Amniotic stem cell (primary cell): ENCODE results near the gene COPS8.
A peak's percentile ranks its signal among the peaks of the same experiment; 100 is the strongest.

Experiments used
- DNase-seq: peaks from one replicate; lab custom pipeline; 2025; lab: John Stamatoyannopoulos, UW

The COPS8 gene

DNA sequence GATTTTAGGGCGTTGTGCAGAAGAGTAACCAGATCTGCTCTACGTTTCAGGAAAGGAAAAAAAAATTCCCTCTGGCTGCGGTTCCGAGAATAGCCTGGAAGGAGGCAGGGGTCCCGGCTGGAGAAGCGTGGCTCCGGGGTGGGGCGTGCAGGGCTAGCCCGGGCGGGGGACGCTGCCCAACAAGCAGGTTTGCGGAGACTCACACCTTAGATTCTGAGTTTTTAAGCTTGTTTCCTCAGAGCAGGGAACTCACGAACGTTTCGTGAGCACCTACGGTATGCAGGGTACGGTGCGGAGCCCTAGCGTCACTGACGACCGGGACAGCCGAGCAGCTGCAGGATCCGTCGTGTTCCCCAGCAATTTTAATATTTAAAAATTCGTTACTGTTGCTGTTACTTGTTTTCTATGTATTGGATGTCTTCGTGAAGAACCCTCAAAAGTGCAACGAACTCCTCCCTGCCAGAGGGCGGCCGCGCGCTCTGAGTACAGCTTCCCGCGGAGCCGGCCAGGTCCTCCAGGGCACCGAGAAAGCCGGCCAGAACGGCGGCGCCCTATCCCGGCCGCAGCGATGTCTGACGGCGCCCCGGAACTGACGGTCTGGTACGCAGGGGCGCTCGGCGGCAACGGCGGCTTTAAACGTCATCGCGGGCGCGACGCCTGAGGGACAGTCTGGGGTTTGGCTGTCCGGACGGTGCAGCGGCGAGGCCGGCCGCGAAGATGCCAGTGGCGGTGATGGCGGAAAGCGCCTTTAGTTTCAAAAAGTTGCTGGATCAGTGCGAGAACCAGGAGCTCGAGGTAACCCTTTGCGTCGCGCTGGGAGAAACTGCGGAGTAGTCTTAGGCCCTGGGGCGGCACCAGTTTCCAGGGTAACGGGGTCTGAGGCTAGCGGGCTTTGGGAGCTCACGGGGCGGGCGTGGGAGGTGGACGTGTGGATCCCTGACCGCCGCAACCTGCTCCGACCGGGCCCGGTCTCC is at the start of gene COPS8:
Gene COPS8 (plus strand): TSS at position 642 of the 974 bp plus-strand sequence. CDS start 76 bp downstream, at position 718.
- DNase-seq, result peak; percentile 90

DNA sequence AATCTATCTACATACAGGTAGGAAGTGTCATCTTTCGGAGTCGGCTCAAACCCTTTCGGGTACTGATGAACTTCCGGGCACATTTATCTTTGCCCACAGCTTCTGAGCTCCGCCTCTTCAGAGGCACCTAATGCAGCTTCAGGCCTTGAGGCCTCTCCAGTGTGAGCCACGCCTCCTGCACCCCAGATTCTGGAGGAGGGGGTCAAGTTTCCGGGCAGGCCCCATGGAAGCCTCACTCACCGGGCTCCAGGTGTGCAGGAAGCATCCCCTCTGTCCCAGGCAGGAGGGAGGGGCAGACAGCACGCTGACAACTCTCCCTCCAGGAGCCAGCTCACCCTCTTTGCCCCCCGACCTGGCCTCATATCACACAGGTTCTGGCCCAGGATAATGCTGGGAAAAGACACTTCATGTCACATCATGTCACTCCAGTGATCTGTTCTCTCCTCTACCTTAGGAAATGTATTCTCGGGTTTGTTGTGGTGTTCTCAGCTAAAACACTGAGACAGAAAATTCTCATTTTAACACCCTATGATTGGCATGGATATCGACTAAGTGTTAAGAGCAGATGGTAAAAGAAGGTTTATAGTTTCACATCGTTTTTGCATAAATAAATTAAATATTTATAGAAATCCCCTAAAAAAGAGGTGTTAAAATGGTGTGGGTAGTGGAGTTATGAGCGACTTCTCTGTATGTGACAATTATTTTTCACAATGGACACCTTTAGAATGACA is 46.2 kb upstream of the COPS8 start:
- no peak for DNase-seq

DNA sequence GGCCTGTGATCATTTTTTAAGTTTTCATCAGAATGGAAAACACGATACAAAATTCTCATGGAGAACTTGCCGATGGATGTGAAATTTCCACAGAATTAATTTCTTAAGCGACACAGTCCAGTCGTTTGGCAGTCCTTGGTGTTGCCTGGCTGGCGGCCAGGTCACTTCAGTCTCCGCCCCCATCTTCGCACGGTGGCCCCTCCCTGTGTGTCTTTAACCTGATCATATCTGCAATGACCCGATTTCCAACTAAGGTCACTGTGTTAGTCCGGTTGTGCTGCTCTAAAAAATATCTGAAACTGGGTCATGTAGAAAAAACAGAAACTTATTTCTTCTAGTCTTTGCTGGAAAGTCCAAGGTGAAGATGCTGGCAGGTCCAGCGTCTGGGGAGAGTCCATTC is 44.5 kb upstream of the COPS8 start:
- DNase-seq, result no peak

DNA sequence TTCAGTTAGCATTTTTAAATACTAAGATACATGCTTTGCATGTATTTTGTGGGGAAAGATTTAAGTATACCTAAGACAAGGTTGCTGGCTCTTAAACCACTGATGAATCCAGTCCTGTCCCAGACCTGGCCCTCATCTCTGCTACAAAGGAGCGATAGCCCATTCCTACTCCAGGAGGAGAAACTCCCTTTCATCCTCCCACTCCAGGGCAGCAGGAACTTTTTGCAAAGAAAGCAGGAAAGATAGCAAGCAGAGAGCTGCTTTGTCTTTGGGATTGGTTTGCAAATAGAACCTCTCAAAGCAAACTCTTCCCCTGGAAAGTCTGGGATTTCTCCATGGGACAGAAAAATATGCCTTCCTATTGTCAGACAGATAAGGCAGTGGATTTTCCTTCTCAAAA is 43.6 kb upstream of the COPS8 start:
- DNase-seq, result no peak

DNA sequence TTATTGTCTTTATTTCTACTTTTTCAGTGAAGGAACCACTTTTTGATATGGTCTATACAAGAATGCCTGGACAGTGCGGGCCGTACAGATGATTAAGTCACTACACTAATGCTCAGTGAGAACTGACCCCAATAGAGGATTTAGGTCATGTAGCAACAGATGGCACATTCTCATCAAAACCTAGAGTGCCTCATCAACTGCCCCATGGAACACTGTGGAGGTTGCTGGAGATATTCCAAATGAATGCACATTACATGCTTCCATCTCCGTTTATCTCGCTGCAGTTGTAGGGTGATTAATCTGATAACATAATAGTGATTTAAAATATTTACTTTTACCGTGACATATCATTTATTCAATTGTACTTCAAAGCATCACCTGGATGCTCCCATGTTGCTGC is 41.8 kb upstream of the COPS8 start:
- DNase-seq, result no peak

DNA sequence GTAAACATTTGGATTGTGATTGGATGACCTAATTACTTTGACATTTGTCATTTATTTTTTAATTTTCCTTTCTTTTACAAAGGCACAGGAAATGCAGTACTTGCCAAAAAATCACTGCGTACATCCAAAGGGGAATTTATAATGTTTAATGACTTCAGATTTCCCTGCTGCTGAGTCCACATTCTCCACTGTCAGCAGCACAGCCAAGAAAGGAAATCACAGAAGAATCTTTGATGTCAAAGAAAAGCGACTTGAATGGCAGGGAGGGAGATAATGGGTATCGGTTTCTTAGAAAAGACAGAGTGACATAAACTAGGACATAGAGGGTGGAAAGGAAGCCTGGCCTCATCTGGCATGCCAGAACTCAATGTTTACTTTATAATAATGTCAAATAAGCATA is 41.4 kb upstream of the COPS8 start:
- no peak for DNase-seq

DNA sequence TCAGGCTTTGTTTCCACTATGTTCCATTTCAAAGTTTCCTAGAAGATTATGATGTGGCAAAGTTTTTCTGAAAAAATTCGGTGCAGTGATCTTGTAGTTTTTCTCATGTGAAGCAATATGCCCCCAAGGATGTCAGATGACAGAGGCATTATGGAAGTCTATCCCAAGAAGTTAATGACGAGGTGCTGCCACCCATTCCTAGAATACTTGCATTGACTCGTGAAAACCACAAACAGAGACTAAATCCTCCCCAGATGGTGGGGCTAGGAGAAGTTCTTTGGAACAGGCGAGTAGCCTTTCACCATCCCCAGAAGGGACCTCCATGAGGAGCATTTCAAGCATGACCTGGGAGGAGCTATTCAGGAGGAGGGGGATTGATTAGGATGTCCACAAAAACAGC is 40.2 kb upstream of the COPS8 start:
- DNase-seq, result peak; percentile 52

DNA sequence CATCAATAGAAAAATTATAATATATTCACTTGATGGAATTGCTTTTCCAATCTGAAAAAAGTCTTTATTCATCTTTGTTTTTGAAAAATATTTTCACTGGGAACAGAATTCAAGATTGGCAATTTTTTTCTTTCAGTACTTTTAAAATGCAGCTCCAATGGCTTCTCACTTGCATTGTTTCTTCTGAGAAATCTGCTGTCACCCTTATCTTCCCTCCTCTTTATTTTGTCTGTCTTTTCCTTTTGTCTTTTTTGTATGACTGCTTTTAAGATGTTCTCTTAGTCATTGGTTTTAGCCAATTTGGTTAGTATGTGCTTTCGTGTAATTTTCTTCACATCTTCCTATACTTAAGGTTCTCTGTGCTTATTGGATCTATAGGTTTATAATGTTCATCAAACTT is 37.1 kb upstream of the COPS8 start:
- no peak for DNase-seq

DNA sequence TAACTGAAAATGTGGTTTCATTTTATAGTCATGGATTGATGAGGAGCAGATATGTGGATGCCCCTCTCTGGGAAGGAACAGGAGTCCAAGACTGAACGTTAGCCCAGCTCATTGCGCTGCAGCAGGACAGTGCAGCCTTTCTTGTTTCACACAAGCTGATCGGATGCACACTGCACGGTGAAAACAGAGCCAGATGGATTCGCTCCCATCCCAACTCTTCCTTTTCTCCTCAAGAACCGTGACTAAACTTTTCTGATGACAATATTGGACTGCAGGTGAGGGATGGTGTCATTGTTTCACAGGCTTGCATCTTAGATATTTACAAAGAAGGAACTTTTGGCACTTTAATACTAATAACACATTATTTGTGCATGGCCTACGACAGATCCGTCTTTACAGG is 33.8 kb upstream of the COPS8 start:
- no peak for DNase-seq

DNA sequence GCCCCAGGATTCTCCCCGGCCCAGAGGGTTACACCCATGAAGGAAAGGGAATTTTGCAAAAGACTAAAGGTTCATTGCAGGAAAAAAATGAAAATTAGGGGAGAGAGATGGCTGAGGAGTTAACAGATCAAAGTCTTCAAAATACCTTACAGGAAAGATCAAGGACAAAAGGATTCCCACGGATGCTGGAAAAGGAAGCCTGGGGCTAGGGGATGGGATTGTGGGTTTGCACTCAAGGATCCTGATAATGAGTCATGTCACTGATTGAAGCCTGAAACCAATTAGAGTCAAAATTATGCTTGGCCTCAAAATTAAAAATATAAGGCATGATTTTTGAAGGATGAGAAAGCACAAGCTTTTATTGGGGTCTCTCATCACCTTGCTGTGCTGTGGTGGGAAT is 32.6 kb upstream of the COPS8 start:
- no peak for DNase-seq

DNA sequence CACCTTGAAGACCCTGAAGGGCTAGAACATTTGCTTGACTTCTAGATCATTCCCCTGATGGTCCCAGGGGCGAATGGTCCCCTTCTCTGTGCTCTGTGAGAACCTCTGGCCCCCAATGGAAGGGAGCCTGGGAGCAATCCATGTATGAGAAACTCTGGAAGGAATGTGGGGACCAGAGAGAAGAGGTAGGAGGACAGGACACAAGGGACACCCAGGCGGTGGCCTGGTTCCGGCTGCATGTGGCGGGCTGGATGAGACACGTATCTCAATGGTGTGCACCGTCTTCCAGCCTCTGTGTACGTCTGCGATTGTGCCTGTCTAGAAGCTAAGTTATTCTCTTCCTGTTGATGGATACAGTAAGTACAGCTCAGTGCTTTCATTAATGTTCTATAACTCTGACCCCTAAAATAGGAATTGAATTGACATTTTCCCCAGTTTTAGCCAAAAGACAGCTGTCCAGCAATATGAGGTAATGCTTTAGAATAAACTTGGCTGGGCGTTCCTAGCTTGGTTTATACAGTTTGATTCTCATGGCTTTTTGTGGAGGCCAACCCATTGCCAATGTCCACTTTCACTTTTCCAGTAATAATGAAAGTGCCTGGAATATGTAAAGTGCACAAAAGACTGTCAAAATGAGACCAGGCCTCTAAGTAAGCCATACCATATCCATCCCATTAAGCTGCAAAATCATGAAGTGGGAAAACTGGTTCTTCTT is 30.1 kb upstream of the COPS8 start:
- DNase-seq, result no peak

DNA sequence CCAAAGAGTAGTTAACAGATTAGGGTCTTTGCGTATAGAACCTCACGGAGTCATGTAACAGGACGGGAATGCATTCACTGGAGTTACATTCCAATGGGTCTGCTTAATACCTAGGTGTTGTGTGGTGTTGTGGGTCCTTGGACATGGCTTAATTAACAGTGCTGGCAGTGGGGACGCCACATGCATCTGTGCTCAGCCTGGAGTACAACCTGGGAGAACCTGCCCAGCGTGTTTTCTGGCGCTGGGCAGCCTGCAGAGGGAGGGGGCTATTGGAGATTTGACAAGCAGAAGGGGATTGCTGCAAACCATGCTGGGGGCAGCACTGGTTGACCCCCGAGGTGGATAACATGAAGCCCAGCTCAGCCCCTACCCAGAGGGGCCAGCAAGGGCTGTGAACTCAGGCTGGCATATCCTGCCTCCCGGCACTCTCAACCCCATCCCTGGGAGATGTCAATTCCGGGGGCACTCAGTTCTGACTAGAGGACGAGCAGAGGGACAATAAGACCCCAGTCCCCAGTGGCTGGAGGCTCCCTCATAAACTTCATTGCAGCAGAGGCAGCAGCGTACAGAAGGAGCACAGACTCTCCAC is 29.3 kb upstream of the COPS8 start:
- DNase-seq, result no peak

DNA sequence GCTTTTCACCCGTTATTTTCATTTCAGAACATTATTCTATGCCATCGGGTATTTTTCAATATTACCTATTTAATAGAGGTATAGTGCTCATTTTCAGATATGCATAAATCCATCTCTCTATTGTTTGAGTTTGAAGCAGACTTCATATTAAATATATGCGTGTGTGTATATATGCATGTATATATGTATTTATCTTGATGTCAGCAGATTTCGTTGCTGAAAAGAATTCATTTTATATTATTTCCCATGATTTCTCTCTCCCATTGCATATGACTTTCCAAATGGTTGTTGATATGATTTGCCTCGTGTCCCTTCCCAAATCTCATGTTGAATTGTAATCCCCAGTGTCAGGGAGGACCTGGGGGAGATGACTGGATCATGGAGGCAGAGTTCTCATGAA is 28.6 kb upstream of the COPS8 start:
- DNase-seq, result no peak

DNA sequence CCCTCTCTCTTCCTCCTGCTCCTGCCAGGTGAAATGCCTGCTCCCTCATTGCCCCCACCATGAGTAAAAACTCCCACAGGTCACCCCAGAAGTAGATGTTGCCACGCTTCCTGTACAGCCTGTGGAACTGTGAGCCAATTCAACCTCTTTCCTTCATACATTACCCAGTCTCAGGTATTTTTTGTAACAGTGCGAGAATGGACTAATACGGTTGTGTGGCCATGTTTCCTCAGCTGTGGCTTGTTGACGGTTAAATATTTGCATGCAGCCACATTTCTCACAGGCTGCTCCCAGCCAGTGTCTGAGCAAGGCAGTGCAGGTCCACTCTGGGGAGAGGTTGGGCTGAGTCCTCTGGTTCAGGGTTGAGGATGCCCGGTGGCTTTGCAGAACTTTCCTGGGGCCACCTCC is 27.8 kb upstream of the COPS8 start:
- DNase-seq, result no peak

DNA sequence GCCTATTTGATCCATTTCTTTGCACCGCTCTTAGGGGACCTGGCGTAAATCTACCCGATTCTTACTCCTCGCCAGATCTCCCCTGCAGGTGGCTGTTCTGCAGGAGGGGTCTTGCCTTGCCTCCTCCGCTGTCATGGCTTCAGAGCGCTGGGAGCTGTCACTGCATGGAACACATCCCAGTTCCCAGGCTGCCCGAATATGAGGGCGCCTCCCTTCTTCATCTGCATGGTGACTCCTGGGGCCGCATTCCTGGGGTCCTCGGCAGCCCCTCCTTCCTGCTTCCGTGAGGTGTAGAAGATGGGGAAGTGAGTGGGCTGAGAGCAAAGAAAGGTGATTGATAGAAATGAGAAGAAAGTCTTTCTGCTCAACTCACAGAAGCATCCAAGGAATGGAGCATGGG is 27.3 kb upstream of the COPS8 start:
- no peak for DNase-seq

DNA sequence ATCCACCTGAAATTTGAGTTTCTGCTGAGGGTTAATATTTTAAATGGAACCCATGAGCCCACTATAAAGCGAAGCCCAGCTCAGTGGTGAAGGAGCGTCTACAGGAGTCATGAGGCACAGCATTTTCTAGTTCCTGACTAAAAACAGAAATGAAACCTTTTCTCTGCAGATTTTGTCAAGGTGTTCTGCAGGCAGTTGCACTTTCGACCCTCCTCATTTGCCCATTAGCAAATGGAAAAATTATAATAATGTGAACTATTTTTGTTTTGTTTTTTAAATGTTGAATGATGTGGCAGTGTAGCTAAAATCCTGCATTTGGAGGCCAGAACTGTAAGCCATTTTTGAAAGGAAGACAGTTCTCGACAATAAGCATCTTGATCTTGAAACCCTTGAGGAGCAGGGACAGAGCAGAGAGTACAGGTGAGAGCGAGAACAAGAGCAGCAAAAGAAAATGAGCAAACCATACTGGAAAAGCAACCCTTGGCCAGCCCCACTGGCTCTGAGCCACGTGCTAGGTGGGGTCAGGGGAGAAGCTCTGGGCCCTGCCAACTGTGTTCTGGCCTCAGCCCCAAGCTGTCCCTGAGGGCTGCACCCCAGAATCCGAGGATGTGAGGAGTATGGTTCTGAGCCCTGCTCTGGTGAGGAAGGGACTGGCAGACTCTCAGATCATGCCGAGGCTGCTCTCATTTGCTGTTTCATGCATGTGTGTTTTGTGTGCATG is 26.4 kb upstream of the COPS8 start:
- DNase-seq, result no peak

DNA sequence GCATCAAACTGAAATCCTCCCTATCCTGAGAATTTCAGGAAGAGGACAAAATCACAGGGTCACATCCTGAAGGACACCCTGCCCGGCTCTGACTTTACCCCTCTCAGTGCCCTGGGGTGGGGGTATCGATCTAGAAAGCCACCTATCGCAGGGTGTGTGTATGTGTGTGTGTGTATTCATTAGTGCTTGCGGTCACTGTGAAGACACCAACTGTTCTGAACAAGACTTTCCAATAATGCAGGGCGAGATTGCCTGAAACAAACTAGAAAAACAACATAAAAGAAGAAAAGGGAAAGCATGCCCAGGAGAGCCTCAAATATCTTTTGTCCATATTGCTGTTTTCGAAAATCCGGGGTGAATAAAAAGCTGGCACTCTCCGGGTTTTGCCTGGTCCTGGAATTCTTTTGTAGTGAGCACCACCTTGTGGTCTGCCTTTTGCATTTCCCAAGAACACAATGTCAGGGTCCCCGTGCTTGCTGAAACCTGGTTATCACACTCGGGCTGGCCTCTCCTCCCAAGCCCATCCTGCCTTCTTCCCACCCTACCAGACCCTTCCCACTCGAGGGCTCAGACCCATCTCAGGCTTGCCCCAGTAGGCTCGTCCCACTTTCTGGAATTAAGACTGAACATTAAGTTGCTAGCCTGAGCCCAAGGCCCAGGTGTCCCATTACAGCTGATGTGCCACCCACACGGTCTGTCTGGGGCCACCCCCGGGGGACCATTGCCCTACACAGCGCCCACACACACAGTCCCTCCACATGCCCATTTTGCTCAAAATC is 25.0 kb upstream of the COPS8 start:
- DNase-seq, result peak; percentile 67

DNA sequence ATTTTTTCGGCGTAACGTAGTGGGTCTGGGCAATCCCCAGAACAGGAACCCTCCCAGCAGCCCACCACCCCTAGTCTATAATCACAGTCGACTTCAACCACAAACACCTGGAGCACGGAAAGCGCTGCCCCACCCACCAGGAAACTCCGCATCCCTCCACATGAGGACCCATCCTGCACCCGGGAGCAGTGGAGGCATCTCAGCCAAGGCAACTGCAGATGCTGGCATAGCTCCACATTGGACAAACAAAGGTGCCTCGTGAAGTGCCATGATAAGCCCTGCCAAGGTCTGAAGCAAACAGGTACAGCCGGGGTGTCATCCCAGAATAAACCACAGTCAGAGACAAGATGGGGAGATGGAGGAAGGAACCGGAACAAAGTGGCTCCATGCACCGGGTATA is 24.3 kb upstream of the COPS8 start:
- DNase-seq, result no peak

DNA sequence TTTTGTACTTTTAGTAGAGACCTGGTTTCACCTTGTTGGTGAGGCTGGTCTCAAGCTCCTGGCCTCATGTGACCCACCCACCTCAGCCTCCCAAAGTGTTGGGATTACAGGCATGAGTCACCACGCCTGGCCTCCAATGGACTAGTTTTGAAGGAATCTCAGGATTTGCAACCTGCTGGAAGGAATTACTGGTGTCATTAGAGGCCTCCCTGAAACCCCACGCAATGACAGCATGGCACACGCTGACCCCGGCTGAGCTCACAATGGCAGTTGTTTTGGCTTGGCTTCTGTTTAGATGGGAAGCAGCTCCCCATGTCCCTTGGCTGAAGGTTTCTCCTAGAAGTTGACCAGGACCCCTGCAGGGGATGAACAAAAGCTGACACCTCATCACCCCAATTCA is 23.1 kb upstream of the COPS8 start:
- DNase-seq, result no peak

DNA sequence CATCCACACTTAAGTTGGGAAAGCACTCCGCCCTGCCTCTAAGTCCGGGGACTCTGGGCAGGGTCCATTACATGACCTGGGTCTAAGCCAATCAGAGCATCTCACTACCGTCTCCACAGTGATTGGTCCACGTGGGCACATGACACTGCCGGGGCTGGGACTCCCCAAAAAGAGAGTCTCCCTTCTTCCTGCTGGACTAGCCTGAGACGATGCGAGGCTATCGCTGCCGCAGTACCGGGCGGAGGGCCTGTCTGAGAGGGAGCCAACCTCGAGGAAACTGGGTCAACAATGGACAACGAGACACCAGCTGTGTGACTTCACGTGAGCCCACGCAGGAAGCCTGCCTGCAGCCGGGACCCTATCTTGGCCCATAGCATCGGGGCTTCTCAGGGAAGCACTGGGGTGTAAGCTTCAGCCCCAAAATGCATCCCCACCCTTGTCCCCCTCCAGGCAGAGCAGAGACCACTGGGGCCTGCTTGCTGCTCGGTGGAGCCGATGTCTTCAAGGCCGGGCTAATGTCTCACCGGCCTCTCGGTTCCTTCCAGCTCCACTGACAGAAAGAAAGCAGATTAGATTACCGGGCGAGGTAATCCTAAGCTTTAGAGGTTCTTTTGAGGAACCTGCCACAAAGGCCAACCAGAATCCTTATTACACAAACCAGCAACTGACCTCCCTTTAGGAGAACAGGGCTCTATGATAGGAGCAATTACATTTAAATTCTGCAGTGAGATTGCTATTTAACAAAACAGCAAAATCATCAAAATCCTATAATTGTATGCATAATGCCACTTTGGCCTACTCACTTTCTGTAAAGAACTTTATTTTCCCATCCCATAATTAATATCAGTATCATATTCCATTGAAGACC is 21.3 kb upstream of the COPS8 start:
- DNase-seq, result no peak
